Omental fat pad (tissue), 4 donors: ENCODE data around the gene ZSWIM4. TPM values are rescaled to one million over a fixed set of nuclear protein-coding genes. Genes with fewer than 3 reads are reported as not detected.
A peak's percentile ranks its signal among the peaks of the same experiment; 100 is the strongest.
"Not testable (repeated sequence)": the region's sequence is repeated elsewhere in the genome, so short reads cannot be mapped to it uniquely, and the experiment has no call there.

ENCODE experiments used
- ATAC-seq: fragments of 150-250 bp; one replicate; pipeline ENCODE4 v1.9.1; 2016; ENCODE audit warnings: mild to moderate bottlenecking, moderate library complexity; ENCODE audit not compliant: low FRiP score
- DNase-seq: peaks from one replicate; pipeline ENCODE4 v3.0.0-alpha.2; 2019; ENCODE audit warnings: low spot score
- CTCF ChIP-seq, 3 donors: fragments of 450-650 bp; IDR thresholded peaks; one replicate each; pipeline ENCODE4 v1.5.1; 2016 to 2017; ENCODE audit warnings: antibody characterized with exemption in 3 of 3, mild to moderate bottlenecking in 3 of 3, moderate library complexity in 2 of 3
- total RNA-seq, 4 donors: library from RNA; depleted of rRNA; stranded (reverse); fragments of >200 nt; gene quantifications; one replicate each; pipeline ENCODE4 v1.1.0, GENCODE V29; 2016

Gene ZSWIM4
- total RNA-seq, 4 donors from 2014 or later = 3.8 to 5.2 (median 4.6) TPM

- no peak for TF ChIP-seq CTCF (IDR thresholded peaks at IDR 0.05)
- DNase-seq = no peak
- ATAC-seq = no peak
Measured at GRCh38 chr19:13778847-13779246, 16.4 kb upstream of the ZSWIM4 start.

- not testable (repeated sequence) for ATAC-seq, DNase-seq
Measured at GRCh38 chr19:13779794-13780193, 15.4 kb upstream of the ZSWIM4 start.

GRCh38 chr19:13781547-13781946 lies 13.7 kb upstream of the ZSWIM4 start:
- peak; percentile 86 for ATAC-seq
- peak; percentile 56 for DNase-seq
- TF ChIP-seq CTCF (IDR thresholded peaks at IDR 0.05) = no peak

GRCh38 chr19:13782537-13782936 lies 12.7 kb upstream of the ZSWIM4 start:
- DNase-seq = no peak
- no peak for ATAC-seq
- no peak for TF ChIP-seq CTCF (IDR thresholded peaks at IDR 0.05)

GRCh38 chr19:13783565-13784500 lies 11.4 kb upstream of the ZSWIM4 start:
- no peak for TF ChIP-seq CTCF (IDR thresholded peaks at IDR 0.05)
- ATAC-seq (no peak), DNase-seq (no peak)

- DNase-seq (peak; percentile 47), ATAC-seq (peak; percentile 68)
- peak in 1 of 3 donors; percentile 20 for TF ChIP-seq CTCF (IDR thresholded peaks at IDR 0.05)
Measured at GRCh38 chr19:13784731-13785452, 10.4 kb upstream of the ZSWIM4 start.

GRCh38 chr19:13788991-13789390 lies 6.3 kb upstream of the ZSWIM4 start:
- no peak for ATAC-seq
- no peak for TF ChIP-seq CTCF (IDR thresholded peaks at IDR 0.05)
- no peak for DNase-seq
